ENCODE measurements around the gene CEP164. TPM values are rescaled to one million over a fixed set of nuclear protein-coding genes. Genes with fewer than 3 reads are reported as not detected.

CEP164 gene
- polyA plus RNA-seq (ENCODE audit: insufficient read length in 3 of 3), result 10 to 100 TPM; 24.8 to 39.1 (median 28.6) TPM
- long read RNA-seq, donor 1, partial matches to known transcripts, result 0 of 2 reads
- long read RNA-seq, donor 1, other reads (novel, unspliced or antisense), result 0 of 2 reads
- long read RNA-seq, donor 2, partial matches to known transcripts, result 0 of 9 reads
- long read RNA-seq, donor 2, other reads (novel, unspliced or antisense), result 0 of 9 reads
- long read RNA-seq, donor 3, transcript CEP164-204 (5 exons, 585 nt), result major isoform, 7 of 13 reads
- long read RNA-seq, donor 3, partial matches to known transcripts, result 0 of 13 reads
- long read RNA-seq, donor 3, other reads (novel, unspliced or antisense), result 0 of 13 reads
- long read RNA-seq, donor 4, partial matches to known transcripts, result 0 of 7 reads
- long read RNA-seq, donor 4, other reads (novel, unspliced or antisense), result 0 of 7 reads
- long read RNA-seq, donor 5, result 0 reads
- long read RNA-seq, donor 6, transcript CEP164-210 (2 exons, 1,565 nt), result major isoform, 5 of 20 reads
- long read RNA-seq, donor 6, partial matches to known transcripts, result 5 of 20 reads
- long read RNA-seq, donor 6, other reads (novel, unspliced or antisense), result 0 of 20 reads
- long read RNA-seq, donor 7, transcript CEP164-211 (4 exons, 492 nt), result major isoform, 5 of 12 reads
- long read RNA-seq, donor 7, partial matches to known transcripts, result 0 of 12 reads
- long read RNA-seq, donor 7, other reads (novel, unspliced or antisense), result 0 of 12 reads
- long read RNA-seq, donor 8, transcript CEP164-211 (4 exons, 492 nt), result minor isoform, 5 of 20 reads
- long read RNA-seq, donor 8, transcript CEP164-204 (5 exons, 585 nt), result major isoform, 9 of 20 reads
- long read RNA-seq, donor 8, partial matches to known transcripts, result 0 of 20 reads
- long read RNA-seq, donor 8, other reads (novel, unspliced or antisense), result 0 of 20 reads
- long read RNA-seq, donor 9, partial matches to known transcripts, result 0 of 6 reads
- long read RNA-seq, donor 9, other reads (novel, unspliced or antisense), result 0 of 6 reads
- long read RNA-seq, donor 10, partial matches to known transcripts, result 0 of 8 reads
- long read RNA-seq, donor 10, other reads (novel, unspliced or antisense), result 0 of 8 reads
- long read RNA-seq, donor 11, partial matches to known transcripts, result 0 of 5 reads
- long read RNA-seq, donor 11, other reads (novel, unspliced or antisense), result 0 of 5 reads
- long read RNA-seq, donor 12, partial matches to known transcripts, result 0 of 4 reads
- long read RNA-seq, donor 12, other reads (novel, unspliced or antisense), result 0 of 4 reads
- long read RNA-seq, donor 13, result 0 reads
- long read RNA-seq, donor 14, partial matches to known transcripts, result 0 of 5 reads
- long read RNA-seq, donor 14, other reads (novel, unspliced or antisense), result 0 of 5 reads
- long read RNA-seq, donor 15, partial matches to known transcripts, result 0 of 1 reads
- long read RNA-seq, donor 15, other reads (novel, unspliced or antisense), result 0 of 1 reads
- long read RNA-seq, donor 16, transcript CEP164-204 (5 exons, 585 nt), result minor isoform, 9 of 33 reads
- long read RNA-seq, donor 16, transcript CEP164-211 (4 exons, 492 nt), result minor isoform, 9 of 33 reads
- long read RNA-seq, donor 16, transcript CEP164-205 (4 exons, 1,407 nt), result minor isoform, 5 of 33 reads
- long read RNA-seq, donor 16, transcript CEP164-210 (2 exons, 1,565 nt), result major isoform, 10 of 33 reads
- long read RNA-seq, donor 16, partial matches to known transcripts, result 0 of 33 reads
- long read RNA-seq, donor 16, other reads (novel, unspliced or antisense), result 0 of 33 reads

DNA sequence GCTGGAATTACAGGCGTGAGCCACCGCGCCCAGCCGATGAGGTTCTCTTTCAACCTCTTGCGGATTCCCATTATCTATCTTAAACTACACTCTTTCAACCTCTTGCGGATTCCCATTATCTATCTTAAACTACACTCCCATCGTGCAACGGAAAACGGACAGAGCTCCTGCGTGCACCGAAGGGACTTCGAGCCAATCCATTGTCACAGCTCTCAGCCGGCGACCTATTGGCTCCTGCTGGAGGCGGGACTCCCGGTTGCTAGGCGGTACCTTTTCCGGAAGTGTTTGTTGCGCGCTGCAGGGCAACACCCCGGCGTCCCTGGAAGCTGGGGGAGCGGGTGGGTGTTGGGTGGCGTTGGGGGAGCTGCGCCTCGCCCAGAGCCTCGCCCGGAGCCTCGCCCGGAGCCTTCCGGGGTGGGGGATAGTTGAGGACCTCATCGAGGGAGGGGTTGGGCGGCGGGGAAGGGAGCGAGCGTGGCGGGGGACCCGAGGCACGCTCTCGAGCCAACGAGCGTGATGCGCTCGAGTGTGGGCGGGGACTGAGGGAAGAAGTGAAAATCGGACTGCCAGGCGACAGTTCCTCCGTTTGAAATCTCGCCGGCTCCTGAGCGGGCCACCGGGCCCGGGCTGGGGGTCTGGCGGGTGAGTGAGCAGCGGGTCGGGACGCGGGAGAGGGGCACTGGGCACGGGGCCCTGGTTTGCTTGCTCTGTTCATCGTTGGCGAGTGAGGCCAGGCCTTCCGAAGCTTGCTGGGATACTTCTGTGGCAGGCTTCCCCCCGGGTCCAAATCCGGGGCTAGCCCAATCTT lies at the start of gene CEP164:
Gene CEP164, plus strand, starts transcription at position 288 of the 808 bp plus-strand sequence. CDS start 10,733 bp downstream, outside the sequence.
- DNase-seq (ENCODE audit: extremely low read depth in 1 of 11, low read depth in 9 of 11, low spot score in 4 of 11), result peak; percentile 84 to 97 (median 94)

- no peak for DNase-seq (ENCODE audit: extremely low read depth in 1 of 11, low read depth in 9 of 11, low spot score in 4 of 11)
Measured at GRCh38 chr11:117278347-117278746, 49.3 kb upstream of the CEP164 start.

DNA sequence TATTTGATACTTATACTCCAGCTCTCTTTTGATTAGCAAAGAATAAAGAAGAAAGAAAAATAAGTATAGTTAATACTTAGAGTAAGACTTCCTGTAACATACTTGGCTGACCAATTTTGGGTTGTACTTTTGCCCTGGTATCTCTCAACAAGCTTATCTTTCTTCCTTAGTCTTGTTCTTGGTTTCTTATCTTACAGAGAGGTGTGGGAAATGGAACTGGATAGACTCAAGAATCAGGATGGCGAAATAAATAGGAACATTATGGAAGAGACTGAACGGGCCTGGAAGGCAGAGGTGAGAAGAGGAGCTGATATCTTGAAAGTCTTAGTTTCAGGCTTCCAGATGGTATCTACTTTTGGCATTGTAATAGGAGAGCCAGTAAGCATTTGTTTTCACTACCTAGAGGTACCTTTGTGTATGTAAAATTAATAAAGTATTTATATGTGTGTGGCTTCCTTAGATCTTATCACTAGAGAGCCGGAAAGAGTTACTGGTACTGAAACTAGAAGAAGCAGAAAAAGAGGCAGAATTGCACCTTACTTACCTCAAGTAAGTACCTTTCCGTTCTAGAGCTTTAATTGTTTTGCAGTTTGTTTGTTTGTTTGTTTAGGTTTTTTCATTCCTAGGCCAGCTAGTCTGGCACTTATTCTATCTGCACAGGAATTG lies 47.8 kb upstream of the CEP164 start:
- no peak for DNase-seq (ENCODE audit: extremely low read depth in 1 of 11, low read depth in 9 of 11, low spot score in 4 of 11)

DNA sequence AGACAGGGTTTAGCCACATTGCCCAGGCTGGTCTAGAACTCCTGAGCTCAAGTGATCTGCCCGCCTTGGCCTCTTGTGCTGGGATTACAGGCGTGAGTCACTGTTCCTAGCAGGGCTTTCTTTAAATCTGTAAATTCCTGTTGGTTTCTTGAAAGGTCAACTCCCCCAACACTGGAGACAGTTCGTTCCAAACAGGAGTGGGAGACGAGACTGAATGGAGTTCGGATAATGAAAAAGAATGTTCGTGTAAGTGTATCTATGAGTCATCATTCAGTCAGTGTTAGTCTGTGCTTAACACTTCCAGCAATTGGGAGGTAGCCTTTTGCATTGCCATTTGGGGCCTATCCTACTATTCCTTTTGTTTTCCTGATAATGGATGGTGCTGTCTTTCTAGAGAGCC lies 46.5 kb upstream of the CEP164 start:
- DNase-seq (ENCODE audit: extremely low read depth in 1 of 11, low read depth in 9 of 11, low spot score in 4 of 11), result no peak

- DNase-seq (ENCODE audit: extremely low read depth in 1 of 11, low read depth in 9 of 11, low spot score in 4 of 11), result no peak
Measured at GRCh38 chr11:117281869-117282268, 45.8 kb upstream of the CEP164 start.

DNA sequence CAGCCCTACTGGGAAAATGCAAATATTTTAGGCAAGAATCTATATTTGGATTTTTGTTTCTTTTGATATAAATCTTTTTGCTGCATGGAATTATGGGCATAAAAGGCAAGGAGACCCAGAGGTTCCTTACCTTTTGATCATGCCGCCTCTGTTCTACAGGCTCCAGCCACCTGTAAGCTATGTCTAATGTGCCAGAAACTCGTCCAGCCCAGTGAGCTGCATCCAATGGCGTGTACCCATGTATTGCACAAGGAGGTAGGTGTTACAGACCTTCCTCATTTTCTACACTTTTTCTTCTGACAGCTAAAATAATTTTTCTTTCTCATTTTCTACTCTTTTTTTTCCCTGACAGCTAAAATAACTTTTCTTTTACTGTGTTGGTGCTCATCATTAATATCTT lies 44.7 kb upstream of the CEP164 start:
- DNase-seq (ENCODE audit: extremely low read depth in 1 of 11, low read depth in 9 of 11, low spot score in 4 of 11), result no peak

DNA sequence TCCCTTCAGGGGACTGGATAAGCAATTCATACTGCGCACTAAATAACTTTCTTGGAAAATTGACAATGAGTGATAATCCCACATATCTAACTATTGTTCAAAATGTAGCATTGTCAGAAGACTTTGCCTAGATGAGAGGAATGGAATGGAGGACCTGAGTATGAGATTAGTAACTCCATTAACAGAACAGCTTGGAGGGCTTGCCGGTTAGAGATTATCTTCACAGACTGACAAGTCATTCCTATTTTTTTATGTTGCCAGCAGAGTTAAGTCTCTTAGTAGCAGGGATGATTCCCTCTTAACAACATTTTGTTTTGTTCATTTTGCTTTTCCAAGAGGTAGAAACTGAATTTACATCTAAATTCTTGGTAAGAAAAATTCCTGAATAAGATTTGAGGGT lies 43.6 kb upstream of the CEP164 start:
- DNase-seq (ENCODE audit: extremely low read depth in 1 of 11, low read depth in 9 of 11, low spot score in 4 of 11), result no peak

DNA sequence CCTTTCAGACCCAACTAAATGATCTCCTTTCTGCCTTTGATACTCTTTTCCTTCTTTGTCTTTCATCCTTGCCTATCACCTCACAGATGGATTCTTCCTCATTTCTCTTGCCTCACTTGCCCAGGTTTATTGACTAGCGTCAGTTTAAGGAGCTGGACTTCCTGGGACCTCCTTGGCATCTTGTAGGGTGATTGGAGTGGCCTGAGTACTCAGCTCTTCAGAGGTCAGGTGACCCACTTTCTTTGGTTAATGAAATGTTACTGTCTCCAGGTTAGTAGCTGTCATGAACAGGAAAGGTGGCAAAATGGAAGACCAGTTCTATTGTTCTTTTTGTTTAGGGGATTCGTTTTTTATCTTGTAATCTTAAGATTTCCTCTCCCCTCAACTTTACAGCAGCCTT lies 41.1 kb upstream of the CEP164 start:
- no peak for DNase-seq (ENCODE audit: extremely low read depth in 1 of 11, low read depth in 9 of 11, low spot score in 4 of 11)

DNA sequence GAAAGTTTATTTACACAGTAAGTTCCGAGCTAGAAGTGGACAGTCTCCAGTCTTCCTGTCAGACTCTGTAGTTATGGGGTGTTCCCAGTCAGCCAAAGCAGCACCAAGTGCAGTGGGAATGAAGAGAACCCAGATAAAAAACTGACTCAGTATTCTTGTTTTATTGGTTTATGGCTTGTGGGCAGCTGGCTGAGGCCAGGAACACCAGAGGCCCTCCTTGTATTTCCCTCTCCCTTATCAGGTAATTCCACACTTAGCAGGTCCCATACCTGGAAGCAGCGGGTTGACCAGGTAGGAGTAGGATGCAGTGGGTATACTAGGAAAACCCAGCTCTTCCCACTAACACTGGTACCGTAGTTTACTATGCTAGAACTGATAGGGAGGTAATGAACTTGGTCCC lies 40.0 kb upstream of the CEP164 start:
- DNase-seq (ENCODE audit: extremely low read depth in 1 of 11, low read depth in 9 of 11, low spot score in 4 of 11), result no peak

DNA sequence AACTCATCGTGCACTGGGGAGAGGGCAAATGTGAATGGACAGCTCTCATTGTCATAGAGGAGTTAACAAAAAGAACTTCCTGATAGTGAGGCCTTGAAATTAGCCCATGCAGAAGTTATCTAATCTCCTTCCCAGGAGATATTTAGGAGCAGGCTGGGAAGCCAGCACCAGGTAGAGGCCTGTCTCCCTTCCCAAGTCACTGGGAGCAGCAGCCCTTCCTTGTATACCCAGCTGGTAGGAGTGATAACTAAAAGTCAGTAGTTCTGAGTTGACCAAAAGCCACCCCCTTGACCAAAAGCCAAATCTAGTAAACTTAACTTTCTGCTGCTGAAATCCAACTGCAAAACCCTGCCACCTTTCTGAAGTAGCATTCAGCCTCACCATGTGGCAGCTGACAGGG lies 37.9 kb upstream of the CEP164 start:
- DNase-seq (ENCODE audit: extremely low read depth in 1 of 11, low read depth in 9 of 11, low spot score in 4 of 11), result no peak

DNA sequence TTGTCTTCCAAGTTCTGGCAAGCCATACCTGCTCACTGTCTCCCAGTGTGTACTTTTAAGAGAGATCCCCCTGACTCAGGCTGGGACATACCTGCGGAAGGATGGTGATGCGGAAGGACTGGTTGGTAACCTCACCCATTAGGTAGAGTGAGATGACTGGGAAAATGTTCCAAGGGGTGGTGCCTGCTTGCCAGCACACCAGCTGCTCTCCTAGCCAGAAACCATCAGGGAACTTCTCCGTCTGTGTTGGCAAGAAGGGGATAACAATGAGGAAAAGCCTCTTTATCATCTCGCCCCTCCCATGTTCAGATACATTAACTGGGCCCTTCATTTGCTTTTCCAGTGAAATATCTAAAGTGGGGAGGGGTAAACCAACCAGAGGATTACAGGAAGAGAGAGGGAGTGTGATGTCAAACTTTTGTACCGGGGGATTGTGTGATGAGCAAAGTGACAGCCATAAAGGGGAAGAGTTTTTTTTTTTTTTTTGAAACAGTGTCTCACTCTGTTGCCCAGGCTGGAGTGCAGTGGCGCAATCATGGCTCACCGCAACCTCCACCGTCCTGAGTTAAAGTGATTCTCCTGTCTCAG lies 36.8 kb upstream of the CEP164 start, which contains the start of gene BACE1-AS:
Gene BACE1-AS, plus strand, starts transcription at position 538 of the 588 bp plus-strand sequence.
- DNase-seq (ENCODE audit: extremely low read depth in 1 of 11, low read depth in 9 of 11, low spot score in 4 of 11), result no peak

DNA sequence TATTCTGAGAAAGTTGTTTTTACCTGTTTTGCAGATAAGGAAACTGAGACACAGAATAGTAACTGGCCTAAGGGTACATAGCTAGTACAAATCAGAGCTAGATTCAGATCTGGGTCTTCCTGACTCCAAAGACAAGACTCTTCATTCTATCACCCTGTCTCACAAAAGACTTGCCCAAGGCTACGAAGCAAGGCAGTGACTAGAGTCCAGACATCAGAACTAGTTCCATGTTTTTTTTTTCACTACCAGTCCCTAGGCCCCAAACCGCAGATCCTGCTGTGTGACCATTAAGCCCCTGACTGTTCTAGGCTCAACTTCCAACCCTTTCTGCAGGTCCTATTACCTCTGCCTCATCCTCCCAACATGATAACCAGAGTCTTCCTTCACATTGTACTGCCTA lies 35.0 kb upstream of the CEP164 start:
- DNase-seq (ENCODE audit: extremely low read depth in 1 of 11, low read depth in 9 of 11, low spot score in 4 of 11), result no peak

GRCh38 chr11:117295438-117296137 lies 32.1 kb upstream of the CEP164 start:
- DNase-seq (ENCODE audit: extremely low read depth in 1 of 11, low read depth in 9 of 11, low spot score in 4 of 11), result no peak

DNA sequence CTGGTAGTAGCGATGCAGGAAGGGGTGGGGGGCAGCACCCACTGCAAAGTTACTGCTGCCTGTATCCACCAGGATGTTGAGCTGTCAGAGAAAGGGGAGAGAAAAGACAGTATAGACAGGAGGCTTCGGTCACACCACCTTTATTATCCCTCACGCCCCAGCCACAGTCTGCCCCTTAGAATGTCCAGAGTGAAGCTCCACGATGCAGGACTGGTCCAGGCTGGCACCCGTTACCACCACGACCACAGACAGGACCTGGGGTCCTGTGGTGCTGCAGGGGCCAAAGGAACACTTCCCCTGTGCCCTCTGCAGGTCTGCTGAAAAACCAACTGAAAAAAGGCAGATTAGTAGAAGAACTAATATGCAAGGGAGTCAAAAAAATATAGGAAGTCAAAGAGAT lies 30.8 kb upstream of the CEP164 start:
- DNase-seq (ENCODE audit: extremely low read depth in 1 of 11, low read depth in 9 of 11, low spot score in 4 of 11), result no peak

DNA sequence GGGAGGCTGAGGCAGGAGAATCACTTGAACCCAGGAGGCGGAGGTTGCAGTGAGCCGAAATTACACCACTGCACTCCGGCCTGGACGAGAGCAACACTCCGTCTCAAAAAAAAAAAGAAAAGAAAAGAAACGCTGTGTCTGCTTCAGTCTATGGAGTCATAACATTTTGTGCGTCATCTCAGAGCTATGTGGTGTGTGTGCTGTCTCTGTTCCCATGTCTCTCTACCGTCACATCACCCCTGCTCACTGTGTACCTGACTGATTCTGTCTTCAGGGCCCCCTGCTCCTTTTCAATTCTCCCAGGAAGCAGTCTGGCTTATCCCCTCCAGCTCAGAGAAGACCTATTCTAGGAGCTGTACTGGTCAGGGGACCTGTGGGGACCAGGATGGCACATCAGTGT lies 29.5 kb upstream of the CEP164 start:
- DNase-seq (ENCODE audit: extremely low read depth in 1 of 11, low read depth in 9 of 11, low spot score in 4 of 11), result no peak
